B cell (primary cell): Measurements from ENCODE around the gene SIT1. TPM values are rescaled to one million over a fixed set of nuclear protein-coding genes. Genes with fewer than 3 reads are reported as not detected.
A peak's percentile ranks its signal among the peaks of the same experiment; 100 is the strongest.

Source experiments
- ATAC-seq: fragments of 200-7000 bp; cut with Tn5 transposase; one replicate; pipeline ENCODE4 v1.10.0; 2021; ENCODE audit warnings: low read depth, mild to moderate bottlenecking, moderate number of reproducible peaks, moderate library complexity
- CTCF ChIA-PET: fragments of 350-600 bp; sonication (Branson Sonifier 250); formaldehyde crosslinking; loops from one replicate; lab custom pipeline; 2021; ENCODE audit warnings: antibody characterized with exemption, inconsistent platforms; lab: Charles Lee
- POLR2A ChIA-PET: fragments of 350-600 bp; sonication (Branson Sonifier 250); formaldehyde crosslinking; loops from one replicate; lab custom pipeline; 2021; ENCODE audit warnings: antibody characterized with exemption; lab: Charles Lee
- DNase-seq: peaks from one replicate; pipeline ENCODE4 v3.0.0; 2013
- H2AFZ ChIP-seq: 2 replicates; pipeline ENCODE4 v1.6.1; 2012; ENCODE audit warnings: mild to moderate bottlenecking, low read depth, low read length; ENCODE audit not compliant: insufficient read depth, poor library complexity, severe bottlenecking
- H3K27ac ChIP-seq, 2 donors: 1 replicate in 1 of 2; 2 replicates in 1 of 2; pipeline ENCODE4 v1.5.1; 2012 to 2013; ENCODE audit warnings: low read length in 2 of 2, mild to moderate bottlenecking in 2 of 2, moderate library complexity in 1 of 2
- H3K27me3 ChIP-seq, 4 experiments: fragments of 200-600 bp in 1 of 4; sonication (generic) in 1 of 4; replicated peaks in 1 of 4; 1 replicate in 2 of 4; 2 replicates in 2 of 4; pipeline versions ENCODE4 v1.6.1 to v1.7.0; 2013 to 2016; ENCODE audit warnings: low read length in 3 of 4, mild to moderate bottlenecking in 2 of 4, mixed read lengths in 1 of 4, moderate library complexity in 1 of 4; ENCODE audit not compliant: insufficient read depth in 4 of 4, control insufficient read depth in 3 of 4; ENCODE audit errors: control extremely low read depth in 1 of 4
- H3K36me3 ChIP-seq, 2 experiments: replicated peaks in 1 of 2; 1 replicate in 1 of 2; 2 replicates in 1 of 2; pipeline versions ENCODE4 v1.6.1 to v1.7.1; 2013; ENCODE audit warnings: low read length in 1 of 2; ENCODE audit not compliant: insufficient read depth in 2 of 2, control insufficient read depth in 1 of 2; ENCODE audit errors: control extremely low read depth in 1 of 2, extremely low read depth in 1 of 2
- H3K4me1 ChIP-seq, 2 donors: fragments of 200-600 bp in 1 of 2; sonication (generic) in 1 of 2; 1 replicate in 1 of 2; 2 replicates in 1 of 2; pipeline versions ENCODE4 v1.5.1 to v1.6.1; 2013 to 2017; ENCODE audit warnings: low read length in 2 of 2; ENCODE audit not compliant: control insufficient read depth in 2 of 2, insufficient read depth in 2 of 2
- H3K4me2 ChIP-seq: replicated peaks from 2 replicates; pipeline ENCODE3; 2012; ENCODE audit warnings: mild to moderate bottlenecking, low read depth, low read length; ENCODE audit not compliant: poor library complexity, severe bottlenecking
- H3K4me3 ChIP-seq, 5 experiments: fragments of 200-600 bp in 1 of 5; sonication (generic) in 1 of 5; 1 replicate in 3 of 5; 2 replicates in 2 of 5; pipeline versions ENCODE4 v1.5.1 to v1.7.0; 2011 to 2016; ENCODE audit warnings: low read length in 4 of 5, mild to moderate bottlenecking in 4 of 5, low read depth in 2 of 5, control low read depth in 1 of 5, moderate library complexity in 1 of 5; ENCODE audit not compliant: insufficient read depth in 1 of 5; ENCODE audit errors: control extremely low read depth in 1 of 5, extremely low read depth in 1 of 5
- H3K79me2 ChIP-seq: fragments of 200-600 bp; sonication (generic); one replicate; pipeline ENCODE4 v1.6.0; 2016; ENCODE audit warnings: low read length; ENCODE audit not compliant: control insufficient read depth, insufficient read depth
- H3K9ac ChIP-seq: fragments of 200-600 bp; sonication (generic); 2 replicates; pipeline ENCODE4 v1.6.1; 2017; ENCODE audit warnings: mild to moderate bottlenecking, low read length, moderate library complexity
- H3K9me3 ChIP-seq, 3 donors: one replicate each; pipeline versions ENCODE4 v1.6.1 to v1.7.1; 2013; ENCODE audit warnings: low read length in 2 of 3; ENCODE audit not compliant: control insufficient read depth in 2 of 3, insufficient read depth in 1 of 3; ENCODE audit errors: control extremely low read depth in 1 of 3
- H4K20me1 ChIP-seq: 2 replicates; pipeline ENCODE4 v1.6.0; 2012; ENCODE audit warnings: mild to moderate bottlenecking, low read length; ENCODE audit not compliant: insufficient read depth, control insufficient read depth, poor library complexity, severe bottlenecking
- H3K27ac Mint-ChIP-seq: one replicate; pipeline ENCODE4 v1.8.0; 2021; ENCODE audit warnings: mixed read lengths
- H3K27me3 Mint-ChIP-seq: one replicate; pipeline ENCODE4 v1.8.0; 2021; ENCODE audit warnings: mixed read lengths
- H3K4me1 Mint-ChIP-seq: one replicate; pipeline ENCODE4 v1.8.0; 2021; ENCODE audit warnings: mixed read lengths
- H3K4me3 Mint-ChIP-seq: one replicate; pipeline ENCODE4 v1.8.0; 2021; ENCODE audit warnings: mixed read lengths
- H3K9me3 Mint-ChIP-seq: one replicate; pipeline ENCODE4 v1.8.0; 2022; ENCODE audit warnings: mixed read lengths; ENCODE audit not compliant: insufficient read depth
- EZH2 ChIP-seq: IDR thresholded peaks from 2 replicates; pipeline ENCODE4 v1.6.1; 2012; ENCODE audit warnings: borderline replicate concordance, low read depth, mild to moderate bottlenecking, moderate library complexity, low read length; ENCODE audit not compliant: insufficient read depth, poor library complexity, severe bottlenecking
- WGBS: methylation state at CpG from one replicate; pipeline ENCODE4 v1.1.5; 2013; ENCODE audit warnings: missing lambda C conversion rate; ENCODE audit not compliant: insufficient coverage; 5-methylcytosine and 5-hydroxymethylcytosine counted together
- intact Hi-C: fragments of 100-400 bp; cut with micrococcal nuclease; formaldehyde crosslinking; loops from one replicate; pipeline ENCODE4 v1.10.0; 2022
- polyA plus RNA-seq: library from polyadenylated mRNA; depleted of rRNA; stranded (reverse); fragments of >200 nt; gene quantifications from 2 replicates; pipeline ENCODE4 v1.2.3, GENCODE V29; 2012
- total RNA-seq, 2 donors: library from RNA; stranded (reverse); fragments of 120-200 nt in 1 of 2; gene quantifications; 1 replicate in 1 of 2; 2 replicates in 1 of 2; pipeline versions ENCODE4 v1.2.3 to v1.2.4, GENCODE V29; 2013 to 2022
- TF ChIP-seq, protein P1 (sequence below): fragments of 200-600 bp; IDR thresholded peaks from one replicate; pipeline ENCODE4 v1.8.0; 2022; ENCODE audit warnings: antibody characterized with exemption, mild to moderate bottlenecking

Gene SIT1
- total and polyA plus RNA-seq, 2 donors (not counting 1 experiment from before 2014, with no cell fraction given): 37.1 to 38.5 TPM

DNA sequence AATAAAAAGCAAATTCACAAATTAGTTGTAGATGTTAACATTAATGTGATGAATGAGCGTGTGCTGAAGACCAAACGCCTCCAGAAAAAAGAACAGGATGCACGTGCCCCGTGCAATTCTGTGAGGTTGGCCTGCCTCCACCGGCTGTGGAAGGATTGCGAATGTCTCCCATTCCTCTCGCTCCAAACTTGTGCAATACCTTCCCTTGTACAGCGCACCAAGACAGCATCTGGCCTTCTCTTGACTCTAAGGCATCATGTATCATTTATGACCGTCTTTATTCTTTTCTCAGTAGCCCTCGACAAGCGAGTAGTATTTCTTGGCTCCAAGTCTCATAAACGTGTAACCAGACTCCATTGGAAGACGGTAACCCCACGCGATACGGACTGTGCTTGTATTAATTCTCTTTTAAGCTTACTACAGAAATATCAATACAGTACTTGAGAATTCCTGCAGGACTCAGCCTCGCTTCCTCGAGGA, 47.2 kb downstream of the SIT1 start:
- H2AFZ ChIP-seq: peak overlapping the region; percentile 82
- WGBS: 13% methylated on average over 15 of the region's 18 CpGs

More for the DNA sequence above, 47.2 kb downstream of the SIT1 start:
- Histone ChIP-seq H3K4me1 (peaks cover 31 to 46% of the 10 kb centered on the region in 2 donors), H3K27me3 (no peaks in the 10 kb centered on the region), H3K9ac (peak overlapping the region; percentile 51), H3K27ac (peak overlapping the region; percentile 47 to 80), H4K20me1 (peaks cover 24% of the 10 kb centered on the region), H3K36me3 (peaks cover 8 to 16% of the 10 kb centered on the region in 2 experiments), H3K4me2 (peak overlapping the region; percentile 96), H3K4me3 (peak overlapping the region; percentile 25 to 65 (median 45)), H3K9me3 (peaks cover 0 to 4% (median 0%) of the 10 kb centered on the region in 3 donors), H3K79me2 (peaks cover 15% of the 10 kb centered on the region)
- no peak for DNase-seq
- Mint-ChIP-seq H3K27me3 (no peaks in the 10 kb centered on the region), H3K4me3 (peak overlapping the region; percentile 97), H3K9me3 (no peaks in the 10 kb centered on the region), H3K27ac (peak overlapping the region; percentile 99), H3K4me1 (peaks cover 37% of the 10 kb centered on the region)
- CTCF ChIA-PET: interaction anchor here (0.6 to 3.5 kb wide), 28 partner anchors 10 to 498 kb away, joined by 3 to 49 read pairs (median 5); partner anchors contain the start of genes CCDC107, CD72, CREB3 and GBA2
- ATAC-seq: no peak
- POLR2A ChIA-PET: interaction anchor here (0.7 to 3.6 kb wide), 6 partner anchors 15 to 492 kb away, joined by 3 to 30 read pairs (median 13); partner anchors contain the start of genes CCDC107, CD72, CREB3 and RMRP
- TF ChIP-seq EZH2: no peak
- TF ChIP-seq, protein P1, sequence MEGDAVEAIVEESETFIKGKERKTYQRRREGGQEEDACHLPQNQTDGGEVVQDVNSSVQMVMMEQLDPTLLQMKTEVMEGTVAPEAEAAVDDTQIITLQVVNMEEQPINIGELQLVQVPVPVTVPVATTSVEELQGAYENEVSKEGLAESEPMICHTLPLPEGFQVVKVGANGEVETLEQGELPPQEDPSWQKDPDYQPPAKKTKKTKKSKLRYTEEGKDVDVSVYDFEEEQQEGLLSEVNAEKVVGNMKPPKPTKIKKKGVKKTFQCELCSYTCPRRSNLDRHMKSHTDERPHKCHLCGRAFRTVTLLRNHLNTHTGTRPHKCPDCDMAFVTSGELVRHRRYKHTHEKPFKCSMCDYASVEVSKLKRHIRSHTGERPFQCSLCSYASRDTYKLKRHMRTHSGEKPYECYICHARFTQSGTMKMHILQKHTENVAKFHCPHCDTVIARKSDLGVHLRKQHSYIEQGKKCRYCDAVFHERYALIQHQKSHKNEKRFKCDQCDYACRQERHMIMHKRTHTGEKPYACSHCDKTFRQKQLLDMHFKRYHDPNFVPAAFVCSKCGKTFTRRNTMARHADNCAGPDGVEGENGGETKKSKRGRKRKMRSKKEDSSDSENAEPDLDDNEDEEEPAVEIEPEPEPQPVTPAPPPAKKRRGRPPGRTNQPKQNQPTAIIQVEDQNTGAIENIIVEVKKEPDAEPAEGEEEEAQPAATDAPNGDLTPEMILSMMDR: no peak
- intact Hi-C loops: loop anchor here (1.0 kb wide), 1 partner anchor 223 kb away; no protein-coding TSS in a partner anchor
